Activated T-helper 2 cell treated with anti-CD3 and anti-CD28 coated beads, Interferon-gamma antibody, Interleukin-2, Interleukin-4, amounts not matched to agents 10 μg/mL and 5 μg/mL and 100 μg/mL, durations not matched to agents 14 hours and 24 hours and 36 hours (primary cell): ENCODE data around the gene PITPNC1. TPM values are rescaled to one million over a fixed set of nuclear protein-coding genes. Genes with fewer than 3 reads are reported as not detected.
"Not testable (repeated sequence)": the region's sequence is repeated elsewhere in the genome, so short reads cannot be mapped to it uniquely, and the experiment has no call there.

Source experiments
- DNase-seq: peaks from one replicate; pipeline ENCODE4 v3.0.0; 2021; ENCODE audit warnings: low spot score
- H3K27ac Mint-ChIP-seq: one replicate; pipeline ENCODE4 v1.8.0; 2021; ENCODE audit warnings: mixed read lengths
- H3K27me3 Mint-ChIP-seq: one replicate; pipeline ENCODE4 v1.8.0; 2021; ENCODE audit warnings: low read depth, mixed read lengths
- H3K36me3 Mint-ChIP-seq: one replicate; pipeline ENCODE4 v1.8.0; 2021; ENCODE audit warnings: low read depth, mixed read lengths
- H3K4me1 Mint-ChIP-seq: one replicate; pipeline ENCODE4 v1.8.0; 2021; ENCODE audit warnings: low read depth, mixed read lengths
- H3K4me3 Mint-ChIP-seq: one replicate; pipeline ENCODE4 v1.8.0; 2021; ENCODE audit warnings: low read depth, mild to moderate bottlenecking, moderate library complexity, mixed read lengths
- H3K9me3 Mint-ChIP-seq: one replicate; pipeline ENCODE4 v1.8.0; 2021; ENCODE audit warnings: mixed read lengths
- intact Hi-C: fragments of 100-400 bp; cut with micrococcal nuclease; formaldehyde crosslinking; loops from one replicate; pipeline ENCODE4 v1.15.1; 2023
- total RNA-seq: library from RNA; stranded (reverse); gene quantifications from 2 replicates; pipeline ENCODE4 v1.2.3, GENCODE V29; 2022

Gene PITPNC1
- total RNA-seq, 1 donor from 2014 or later: 11.2 TPM

- no peak for DNase-seq
- H3K9me3 Mint-ChIP-seq: no peaks in the 10 kb centered on the region
- H3K27me3 Mint-ChIP-seq: no peaks in the 10 kb centered on the region
- H3K27ac Mint-ChIP-seq: no peak overlapping the region
- H3K4me3 Mint-ChIP-seq: no peak overlapping the region
- no peaks in the 10 kb centered on the region for H3K36me3 Mint-ChIP-seq
- intact Hi-C loops: no loop called here
- H3K4me1 Mint-ChIP-seq: no peaks in the 10 kb centered on the region
Measured at GRCh38 chr17:67617304-67617899, 240.3 kb downstream of the PITPNC1 start.

- no peak for DNase-seq
- H3K27me3 Mint-ChIP-seq: no peaks in the 10 kb centered on the region
- intact Hi-C loops: no loop called here
- no peak overlapping the region for H3K4me3 Mint-ChIP-seq
- no peaks in the 10 kb centered on the region for H3K36me3 Mint-ChIP-seq
- H3K4me1 Mint-ChIP-seq: no peaks in the 10 kb centered on the region
- no peak overlapping the region for H3K27ac Mint-ChIP-seq
- H3K9me3 Mint-ChIP-seq: no peaks in the 10 kb centered on the region
Measured at GRCh38 chr17:67619555-67619954, 242.5 kb downstream of the PITPNC1 start.

DNA sequence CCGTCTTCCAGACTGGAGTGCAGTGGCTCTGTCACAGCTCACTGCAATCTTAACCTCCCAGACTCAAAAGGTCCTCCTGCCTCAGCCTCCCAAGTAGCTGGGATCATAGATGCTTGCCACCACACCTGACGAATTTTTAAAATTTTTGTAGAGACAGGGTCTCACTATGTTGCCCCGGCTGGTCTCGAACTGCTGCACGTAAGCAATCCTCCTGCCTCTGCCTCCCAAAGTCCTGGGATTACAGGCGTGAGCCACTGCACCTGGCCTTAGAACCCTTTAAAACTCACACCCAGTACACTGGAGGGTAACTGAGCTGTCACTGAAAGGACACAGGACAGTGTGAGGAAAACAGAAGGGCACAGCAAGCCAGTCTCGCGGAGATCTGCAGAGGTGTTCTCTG lies 243.0 kb downstream of the PITPNC1 start:
- no peaks in the 10 kb centered on the region for H3K4me1 Mint-ChIP-seq
- no peaks in the 10 kb centered on the region for H3K27me3 Mint-ChIP-seq
- no peaks in the 10 kb centered on the region for H3K36me3 Mint-ChIP-seq
- H3K27ac Mint-ChIP-seq: no peak overlapping the region
- no peak for DNase-seq
- H3K9me3 Mint-ChIP-seq: no peaks in the 10 kb centered on the region
- intact Hi-C loops: no loop called here
- H3K4me3 Mint-ChIP-seq: no peak overlapping the region

DNA sequence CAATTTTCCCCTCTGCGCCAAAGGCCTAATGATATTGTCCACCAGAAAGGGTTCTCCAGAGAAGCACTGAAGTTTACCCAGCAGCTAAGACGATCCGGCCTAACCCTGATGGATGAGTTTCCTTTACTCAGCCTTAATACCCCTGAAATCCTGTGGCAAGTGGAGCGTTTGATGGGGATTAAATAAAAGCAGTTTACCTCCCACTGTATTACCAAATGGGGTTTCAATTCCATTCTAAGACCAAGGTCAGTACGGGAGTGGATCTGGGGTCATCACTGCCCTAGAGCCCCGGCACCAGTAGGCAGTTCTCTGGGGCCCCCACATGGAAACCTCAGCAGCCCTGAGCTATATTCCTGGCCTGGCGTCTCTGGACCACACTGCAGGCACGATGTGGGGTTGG lies 243.6 kb downstream of the PITPNC1 start:
- H3K27ac Mint-ChIP-seq: no peak overlapping the region
- H3K9me3 Mint-ChIP-seq: no peaks in the 10 kb centered on the region
- no peak for DNase-seq
- H3K4me1 Mint-ChIP-seq: no peaks in the 10 kb centered on the region
- H3K36me3 Mint-ChIP-seq: no peaks in the 10 kb centered on the region
- no peak overlapping the region for H3K4me3 Mint-ChIP-seq
- intact Hi-C loops: no loop called here
- H3K27me3 Mint-ChIP-seq: no peaks in the 10 kb centered on the region

- Mint-ChIP-seq H3K4me3 (no peak overlapping the region), H3K36me3 (no peaks in the 10 kb centered on the region), H3K9me3 (no peaks in the 10 kb centered on the region), H3K4me1 (no peaks in the 10 kb centered on the region), H3K27me3 (no peaks in the 10 kb centered on the region), H3K27ac (no peak overlapping the region)
- no peak for DNase-seq
- intact Hi-C loops: no loop called here
Measured at GRCh38 chr17:67623767-67624166, 246.7 kb downstream of the PITPNC1 start.

DNA sequence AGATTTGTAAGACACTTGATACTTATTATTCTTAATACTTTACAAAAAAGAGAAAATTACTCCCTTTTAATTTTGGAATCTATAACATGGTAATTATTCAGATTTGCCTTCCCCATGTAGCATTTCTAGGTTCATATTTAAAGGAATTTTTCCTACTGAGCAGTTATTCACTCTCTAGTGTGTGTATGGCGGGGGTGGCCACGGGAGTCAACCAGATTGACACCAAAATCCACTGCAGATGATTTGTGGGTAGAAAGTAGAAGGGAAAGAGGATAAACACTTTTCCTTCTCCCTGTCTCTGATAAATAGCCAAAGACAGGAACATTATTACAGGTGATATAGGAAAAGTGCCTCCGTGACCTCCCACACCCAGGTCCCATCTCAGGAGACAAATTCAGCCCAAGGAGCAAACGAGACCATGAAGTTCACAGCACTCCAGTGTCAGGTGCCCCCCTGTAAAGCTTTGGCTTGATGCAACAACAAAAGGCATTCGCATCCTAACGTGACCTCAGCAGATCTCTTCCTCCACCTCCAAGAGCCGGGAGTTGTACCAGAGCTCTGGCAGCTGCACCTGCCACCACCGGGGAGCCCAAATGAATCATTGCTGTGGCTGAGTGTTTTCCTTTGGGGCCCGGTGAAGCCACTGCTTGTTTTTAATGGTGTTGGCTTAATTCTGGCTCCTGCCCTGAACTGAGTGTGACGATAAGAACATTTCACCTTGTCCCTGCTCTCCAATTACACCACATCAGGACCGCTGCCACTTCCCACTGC lies 248.0 kb downstream of the PITPNC1 start:
- Mint-ChIP-seq H3K36me3 (no peaks in the 10 kb centered on the region), H3K9me3 (no peaks in the 10 kb centered on the region), H3K4me1 (no peaks in the 10 kb centered on the region), H3K27ac (no peak overlapping the region), H3K27me3 (no peaks in the 10 kb centered on the region), H3K4me3 (no peak overlapping the region)
- no peak for DNase-seq
- intact Hi-C loops: no loop called here

DNA sequence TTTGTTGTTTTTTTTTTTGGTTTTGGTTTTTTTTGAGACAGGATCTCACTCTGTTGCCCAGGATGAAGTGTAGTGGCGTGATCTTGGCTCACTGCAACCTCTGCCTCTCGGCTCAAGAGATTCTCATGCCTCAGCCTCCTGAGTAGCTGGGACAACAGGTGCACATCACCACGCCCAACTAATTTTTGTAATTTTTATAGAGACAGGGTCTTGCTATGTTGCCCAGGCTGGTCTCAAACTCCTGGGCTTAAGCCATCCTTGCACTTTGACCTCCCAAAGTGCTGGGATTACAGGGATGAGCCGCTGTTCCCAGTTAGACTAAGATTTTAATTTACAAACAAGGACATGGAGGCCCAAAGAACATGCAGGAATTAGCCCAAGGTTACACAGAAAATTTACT lies 248.9 kb downstream of the PITPNC1 start:
- Mint-ChIP-seq H3K4me3 (no peak overlapping the region), H3K4me1 (no peaks in the 10 kb centered on the region), H3K36me3 (no peaks in the 10 kb centered on the region), H3K27me3 (no peaks in the 10 kb centered on the region), H3K9me3 (no peaks in the 10 kb centered on the region), H3K27ac (no peak overlapping the region)
- intact Hi-C loops: no loop called here
- DNase-seq: no peak

DNA sequence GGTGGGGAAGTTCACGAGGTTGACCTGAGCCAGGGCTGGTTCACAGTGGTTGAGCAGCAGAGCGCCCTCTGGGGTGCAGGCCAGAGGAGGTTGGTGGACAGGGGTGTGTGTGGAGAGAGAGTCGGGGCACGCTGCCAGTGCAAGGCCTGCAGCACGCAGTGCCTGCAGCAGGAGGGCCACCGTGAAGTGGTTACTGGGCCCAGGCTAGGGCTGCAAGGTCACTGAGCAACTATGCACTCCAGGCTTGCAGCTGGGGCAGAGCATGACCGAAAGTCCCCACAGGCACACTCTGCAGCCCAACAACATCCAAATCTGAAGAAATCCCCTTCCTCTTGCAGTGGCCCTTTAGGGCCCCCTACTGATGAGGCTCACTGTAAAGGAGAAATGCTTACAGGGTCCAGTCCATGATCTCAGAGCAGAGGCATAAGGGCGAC lies 251.5 kb downstream of the PITPNC1 start:
- Mint-ChIP-seq H3K4me1 (no peaks in the 10 kb centered on the region), H3K27me3 (no peaks in the 10 kb centered on the region), H3K9me3 (no peaks in the 10 kb centered on the region), H3K27ac (no peak overlapping the region), H3K36me3 (no peaks in the 10 kb centered on the region), H3K4me3 (no peak overlapping the region)
- DNase-seq: no peak
- intact Hi-C loops: no loop called here

DNA sequence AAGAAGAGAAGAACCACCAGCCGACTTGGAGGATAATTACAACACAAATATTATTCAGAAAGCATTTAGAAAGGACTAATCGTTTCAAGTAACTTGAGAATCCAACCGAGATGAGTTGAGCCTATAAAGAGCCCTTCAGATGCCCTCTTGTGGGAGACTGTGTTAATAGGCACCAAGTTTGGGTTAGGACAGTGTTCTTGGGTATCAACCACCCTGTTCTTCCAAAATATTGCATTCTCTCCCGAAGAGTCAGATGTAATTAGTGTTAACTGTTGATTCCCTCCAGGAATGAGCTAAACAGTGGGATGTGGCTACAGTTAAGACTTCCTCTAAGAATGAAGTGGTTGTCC lies 252.9 kb downstream of the PITPNC1 start:
- H3K27me3 Mint-ChIP-seq: no peaks in the 10 kb centered on the region
- no peaks in the 10 kb centered on the region for H3K9me3 Mint-ChIP-seq

GRCh38 chr17:67630836-67631235 lies 253.8 kb downstream of the PITPNC1 start:
- not testable (repeated sequence) for DNase-seq, H3K36me3 Mint-ChIP-seq, H3K27ac Mint-ChIP-seq, H3K4me3 Mint-ChIP-seq, H3K9me3 Mint-ChIP-seq, H3K27me3 Mint-ChIP-seq, H3K4me1 Mint-ChIP-seq
- intact Hi-C loops: loop anchor here (2.0 kb wide), 1 partner anchor 256 kb away; no protein-coding TSS in a partner anchor

More for the DNA sequence above, 252.9 kb downstream of the PITPNC1 start:
- Mint-ChIP-seq H3K4me1 (no peaks in the 10 kb centered on the region), H3K4me3 (no peak overlapping the region), H3K27ac (no peak overlapping the region), H3K36me3 (no peaks in the 10 kb centered on the region)
- intact Hi-C loops: loop anchor here (2.0 kb wide), 1 partner anchor 255 kb away; no protein-coding TSS in a partner anchor
- DNase-seq: no peak

DNA sequence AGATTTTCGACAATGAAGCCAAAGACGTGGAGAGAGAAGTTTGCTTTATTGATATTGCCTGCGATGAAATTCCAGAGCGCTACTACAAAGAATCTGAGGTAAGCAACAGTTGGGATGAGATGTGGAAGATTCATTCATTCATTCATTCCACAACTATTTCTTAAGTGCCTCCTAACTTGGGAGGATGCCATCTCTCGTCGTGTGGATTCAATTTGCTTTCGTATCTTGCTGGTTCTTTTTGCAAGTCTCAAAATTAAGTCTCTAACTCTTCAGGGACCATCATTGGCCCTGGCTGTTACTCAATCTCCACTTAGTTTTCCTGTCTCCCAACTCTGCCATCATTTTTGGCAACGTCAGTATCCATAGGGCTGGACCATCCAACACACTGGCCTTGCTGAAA lies 255.1 kb downstream of the PITPNC1 start:
- Mint-ChIP-seq H3K27me3 (no peaks in the 10 kb centered on the region), H3K4me3 (no peak overlapping the region), H3K27ac (no peak overlapping the region), H3K4me1 (no peaks in the 10 kb centered on the region), H3K9me3 (no peaks in the 10 kb centered on the region), H3K36me3 (no peaks in the 10 kb centered on the region)
- intact Hi-C loops: no loop called here
- DNase-seq: no peak

DNA sequence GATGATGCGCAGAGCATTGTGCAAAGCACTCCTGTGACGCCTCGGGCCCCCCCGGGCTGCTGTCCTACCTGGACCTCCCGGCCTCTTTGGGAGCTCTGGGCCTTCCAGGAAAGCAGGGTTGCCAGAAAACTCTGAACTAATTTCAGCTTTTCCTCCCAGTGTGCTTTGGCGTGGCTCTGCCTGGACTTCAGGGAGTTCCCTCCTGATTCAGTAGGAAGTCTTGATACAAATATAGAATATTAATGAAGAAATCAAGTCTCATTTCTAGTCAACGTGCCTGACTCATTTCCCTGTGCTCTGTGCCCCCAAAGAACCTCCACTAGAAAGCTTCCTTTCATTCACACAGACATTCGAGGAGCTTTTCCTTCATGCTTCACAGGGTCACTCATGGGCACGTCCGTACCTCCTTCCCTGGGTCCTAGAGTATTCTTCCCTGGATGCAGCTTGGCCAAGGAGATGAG lies 256.7 kb downstream of the PITPNC1 start:
- Mint-ChIP-seq H3K4me1 (no peaks in the 10 kb centered on the region), H3K4me3 (no peak overlapping the region), H3K36me3 (no peaks in the 10 kb centered on the region), H3K27me3 (no peaks in the 10 kb centered on the region), H3K9me3 (no peaks in the 10 kb centered on the region), H3K27ac (no peak overlapping the region)
- no peak for DNase-seq
- intact Hi-C loops: no loop called here

DNA sequence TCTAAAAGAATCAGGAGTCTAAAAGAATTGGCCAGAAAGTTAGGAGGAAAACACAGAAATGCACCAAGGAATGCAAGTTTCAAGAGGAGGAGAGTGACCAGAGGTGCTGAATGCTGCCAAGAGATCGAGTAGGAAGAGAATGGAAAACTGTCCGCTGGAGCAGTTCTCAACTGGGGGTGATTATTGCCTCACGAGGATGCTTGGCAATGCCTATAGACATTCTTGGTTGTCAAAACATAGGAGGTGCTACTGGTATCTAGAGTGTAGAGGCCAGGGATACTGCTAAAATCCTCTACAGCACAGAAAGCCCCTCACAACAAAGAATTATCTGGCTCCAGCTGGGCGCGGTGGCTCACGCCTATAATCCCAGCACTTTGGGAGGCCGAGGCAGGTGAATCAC lies 258.6 kb downstream of the PITPNC1 start:
- H3K9me3 Mint-ChIP-seq: no peaks in the 10 kb centered on the region
- no peaks in the 10 kb centered on the region for H3K36me3 Mint-ChIP-seq
- H3K4me1 Mint-ChIP-seq: no peaks in the 10 kb centered on the region
- intact Hi-C loops: no loop called here
- H3K27me3 Mint-ChIP-seq: no peaks in the 10 kb centered on the region
- no peak for DNase-seq
- H3K27ac Mint-ChIP-seq: no peak overlapping the region
- no peak overlapping the region for H3K4me3 Mint-ChIP-seq
